WTC11 (cell line): ENCODE data around the gene PLXNA3.

Source experiments
- ARID4B ChIP-seq: sonication (generic); formaldehyde crosslinking; IDR thresholded peaks from 2 replicates; pipeline ENCODE4 v1.8.0; 2023; ENCODE audit warnings: missing genetic modification reagents, mild to moderate bottlenecking, borderline replicate concordance
- ATF3 ChIP-seq: sonication (generic); formaldehyde crosslinking; conservative IDR thresholded peaks from 2 replicates; pipeline ENCODE4 v1.8.1; 2022; ENCODE audit warnings: mild to moderate bottlenecking, missing genetic modification reagents
- CTCF ChIP-seq: fragments of 200-600 bp; IDR thresholded peaks from 2 replicates; pipeline ENCODE4 v1.8.0; 2022; ENCODE audit warnings: antibody characterized with exemption
- E2F5 ChIP-seq: sonication (generic); formaldehyde crosslinking; IDR thresholded peaks from 2 replicates; pipeline ENCODE4 v1.8.1; 2022; ENCODE audit warnings: mild to moderate bottlenecking, moderate library complexity, missing genetic modification reagents
- MLX ChIP-seq: sonication (generic); formaldehyde crosslinking; IDR thresholded peaks from 2 replicates; pipeline ENCODE4 v1.8.1; 2023; ENCODE audit warnings: mild to moderate bottlenecking, missing genetic modification reagents, moderate library complexity
- NFYB ChIP-seq: sonication (generic); formaldehyde crosslinking; conservative IDR thresholded peaks from 2 replicates; pipeline ENCODE4 v1.8.0; 2022; ENCODE audit warnings: low read depth, missing genetic modification reagents

GRCh38 chrX:154420402-154420756 lies 37.7 kb upstream of the PLXNA3 start:
- TF ChIP-seq NFYB (CRISPR knock-in tag) (no peak), CTCF (no peak), MLX (CRISPR knock-in tag) (no peak), ARID4B (CRISPR knock-in tag) (no peak), E2F5 (CRISPR knock-in tag) (no peak), ATF3 (CRISPR knock-in tag) (no peak)
